H9 (cell line): ENCODE results near the gene RYR1. TPM values are rescaled to one million over a fixed set of nuclear protein-coding genes. Genes with fewer than 3 reads are reported as not detected.

Source experiments
- DNase-seq: peaks from one replicate; pipeline ENCODE4 v3.0.0-alpha.2; 2017
- H2AFZ ChIP-seq: one replicate; pipeline ENCODE4 v1.6.1; 2013; ENCODE audit warnings: mild to moderate bottlenecking, low read length, control low read depth, moderate library complexity
- H2AK5ac ChIP-seq: 2 replicates; pipeline ENCODE4 v1.6.1; 2013; ENCODE audit warnings: low read length, control low read depth, mixed read lengths; ENCODE audit not compliant: insufficient read length
- H2BK120ac ChIP-seq: one replicate; pipeline ENCODE4 v1.6.1; 2013; ENCODE audit warnings: low read depth, mild to moderate bottlenecking, low read length, control low read depth, inconsistent platforms; ENCODE audit not compliant: poor library complexity, severe bottlenecking
- H2BK12ac ChIP-seq: 2 replicates; pipeline ENCODE4 v1.6.1; 2013; ENCODE audit warnings: low read length, control low read depth, mixed read lengths, low read depth; ENCODE audit not compliant: insufficient read length
- H2BK15ac ChIP-seq: 2 replicates; pipeline ENCODE4 v1.6.1; 2013; ENCODE audit warnings: low read depth, low read length, control low read depth
- H2BK20ac ChIP-seq: one replicate; pipeline ENCODE4 v1.6.1; 2013; ENCODE audit warnings: low read depth, mild to moderate bottlenecking, low read length, control low read depth, inconsistent platforms; ENCODE audit not compliant: poor library complexity, severe bottlenecking
- H2BK5ac ChIP-seq: 2 replicates; pipeline ENCODE4 v1.6.1; 2013; ENCODE audit warnings: low read length, control low read depth, mixed read lengths; ENCODE audit not compliant: insufficient read length
- H3K14ac ChIP-seq: 2 replicates; pipeline ENCODE4 v1.6.1; 2013; ENCODE audit warnings: low read length, control low read depth; ENCODE audit not compliant: insufficient read depth
- H3K18ac ChIP-seq: 2 replicates; pipeline ENCODE4 v1.6.1; 2013; ENCODE audit warnings: low read depth, mild to moderate bottlenecking, mixed read lengths, low read length, control low read depth; ENCODE audit not compliant: insufficient read length
- H3K23ac ChIP-seq: 2 replicates; pipeline ENCODE4 v1.6.1; 2013; ENCODE audit warnings: low read length, control low read depth, mixed read lengths, low read depth; ENCODE audit not compliant: insufficient read length
- H3K23me2 ChIP-seq: 2 replicates; pipeline ENCODE4 v1.6.1; 2013; ENCODE audit warnings: low read depth, mild to moderate bottlenecking, mixed read lengths, low read length, control low read depth; ENCODE audit not compliant: insufficient read length, poor library complexity, severe bottlenecking
- H3K27ac ChIP-seq: 2 replicates; pipeline ENCODE4 v1.5.1; 2013; ENCODE audit warnings: low read length, control low read depth, mixed read lengths, low read depth; ENCODE audit not compliant: insufficient read length
- H3K27me3 ChIP-seq: 2 replicates; pipeline ENCODE4 v1.6.1; 2013; ENCODE audit warnings: low read length, control low read depth, inconsistent platforms; ENCODE audit not compliant: insufficient read depth
- H3K4ac ChIP-seq: 2 replicates; pipeline ENCODE4 v1.6.1; 2013; ENCODE audit warnings: low read depth, mild to moderate bottlenecking, control low read depth, inconsistent platforms, low read length, moderate library complexity
- H3K4me1 ChIP-seq: 2 replicates; pipeline ENCODE4 v1.6.1; 2013; ENCODE audit warnings: low read length, control low read depth, inconsistent platforms; ENCODE audit not compliant: insufficient read depth
- H3K4me2 ChIP-seq: 2 replicates; pipeline ENCODE4 v1.6.1; 2013; ENCODE audit warnings: low read length, control low read depth, mixed read lengths; ENCODE audit not compliant: insufficient read length, insufficient read depth
- H3K56ac ChIP-seq: 2 replicates; pipeline ENCODE4 v1.6.1; 2013; ENCODE audit warnings: low read depth, mild to moderate bottlenecking, mixed read lengths, low read length, control low read depth; ENCODE audit not compliant: insufficient read length
- H3K79me1 ChIP-seq: 2 replicates; pipeline ENCODE4 v1.6.1; 2013; ENCODE audit warnings: low read depth, mild to moderate bottlenecking, moderate library complexity, low read length, control low read depth, inconsistent platforms; ENCODE audit not compliant: insufficient read depth, poor library complexity, severe bottlenecking
- H3K79me2 ChIP-seq: 2 replicates; pipeline ENCODE4 v1.6.1; 2013; ENCODE audit warnings: low read length, control low read depth, inconsistent platforms; ENCODE audit not compliant: insufficient read depth
- H3K9ac ChIP-seq: 2 replicates; pipeline ENCODE4 v1.6.1; 2013; ENCODE audit warnings: low read length, control low read depth, mixed read lengths; ENCODE audit not compliant: insufficient read length; ENCODE audit errors: extremely low read depth
- H3K9me3 ChIP-seq: one replicate; pipeline ENCODE4 v1.6.1; 2013; ENCODE audit warnings: low read depth, low read length, inconsistent platforms; ENCODE audit not compliant: control insufficient read depth
- H3T11ph ChIP-seq: one replicate; pipeline ENCODE4 v1.6.1; 2013; ENCODE audit warnings: mild to moderate bottlenecking, low read length, control low read depth, inconsistent platforms
- H4K20me1 ChIP-seq: one replicate; pipeline ENCODE4 v1.6.1; 2013; ENCODE audit not compliant: control insufficient read depth, insufficient read length, insufficient read depth
- H4K5ac ChIP-seq: 2 replicates; pipeline ENCODE4 v1.6.1; 2013; ENCODE audit warnings: low read depth, mild to moderate bottlenecking, mixed read lengths, low read length, control low read depth; ENCODE audit not compliant: insufficient read length
- H4K8ac ChIP-seq: replicated peaks from 2 replicates; pipeline ENCODE4 v1.6.1; 2013; ENCODE audit warnings: low read length, control low read depth, mixed read lengths, low read depth; ENCODE audit not compliant: insufficient read length
- H4K91ac ChIP-seq: 2 replicates; pipeline ENCODE4 v1.6.1; 2013; ENCODE audit warnings: low read depth, mild to moderate bottlenecking, moderate library complexity, mixed read lengths, low read length, control low read depth; ENCODE audit not compliant: insufficient read length
- H3K27ac Mint-ChIP-seq, 3 experiments: 2 replicates in 2 of 3; 3 replicates in 1 of 3; pipeline ENCODE4 v1.8.0; 2020 to 2021; ENCODE audit warnings: mixed read lengths in 3 of 3, mild to moderate bottlenecking in 1 of 3, moderate library complexity in 1 of 3
- H3K27me3 Mint-ChIP-seq: 2 replicates; pipeline ENCODE4 v1.8.0; 2021; ENCODE audit warnings: low read depth, mild to moderate bottlenecking, moderate library complexity, mixed read lengths
- H3K36me3 Mint-ChIP-seq, 3 experiments: 2 replicates in 2 of 3; 3 replicates in 1 of 3; pipeline ENCODE4 v1.8.0; 2020 to 2021; ENCODE audit warnings: low read depth in 3 of 3, mixed read lengths in 3 of 3; ENCODE audit not compliant: insufficient read depth in 1 of 3
- H3K4me1 Mint-ChIP-seq, 2 experiments: 2 replicates each; pipeline ENCODE4 v1.8.0; 2020; ENCODE audit warnings: mixed read lengths in 2 of 2
- H3K4me3 Mint-ChIP-seq, 2 experiments: 2 replicates in 1 of 2; 3 replicates in 1 of 2; pipeline ENCODE4 v1.8.0; 2020 to 2021; ENCODE audit warnings: mild to moderate bottlenecking in 2 of 2, mixed read lengths in 2 of 2, moderate library complexity in 1 of 2
- H3K9me3 Mint-ChIP-seq, 2 experiments: 2 replicates in 1 of 2; 3 replicates in 1 of 2; pipeline ENCODE4 v1.8.0; 2020; ENCODE audit warnings: mild to moderate bottlenecking in 2 of 2, mixed read lengths in 2 of 2, moderate library complexity in 1 of 2
- CTCF ChIP-seq: fragments of 200-600 bp; sonication (generic); conservative IDR thresholded peaks from 3 replicates; pipeline ENCODE4 v1.8.0; 2021; ENCODE audit warnings: antibody characterized with exemption, mild to moderate bottlenecking
- WGBS: extraction: QIAGEN DNeasy Blood & Tissue Kit; methylation state at CpG from one replicate; pipeline ENCODE4 v1.1.7; 2013; ENCODE audit warnings: missing lambda C conversion rate, low lambda C conversion rate, mixed read lengths; ENCODE audit not compliant: insufficient read length; ENCODE audit errors: extremely low coverage; 5-methylcytosine and 5-hydroxymethylcytosine counted together
- total RNA-seq: library from RNA; stranded (reverse); gene quantifications from 2 replicates; pipeline ENCODE4 v1.2.1, GENCODE V29; 2021

Gene RYR1
- total RNA-seq, 1 experiment from 2014 or later: 8.9 TPM

- H3K4me3 Mint-ChIP-seq: no peak overlapping the region; a peak in 1 of 5 replicates
Measured at GRCh38 chr19:38399537-38399936, 34.0 kb upstream of the RYR1 start.

More at GRCh38 chr19:38399537-38399936, 34.0 kb upstream of the RYR1 start:
- Histone ChIP-seq H2BK20ac (no peak overlapping the region), H3K14ac (no peak overlapping the region), H4K20me1 (no peaks in the 10 kb centered on the region), H4K5ac (no peak overlapping the region), H3K56ac (no peak overlapping the region), H4K91ac (no peak overlapping the region), H2BK5ac (no peak overlapping the region), H3K23ac (no peak overlapping the region), H3K27me3 (peaks cover 3% of the 10 kb centered on the region; the same call in 1 of the 2 replicates), H3K23me2 (peaks cover 9% of the 10 kb centered on the region), H3T11ph (no peak overlapping the region), H2AFZ (no peak overlapping the region), H3K79me1 (no peaks in the 10 kb centered on the region), H3K18ac (no peak overlapping the region), H3K4me1 (no peaks in the 10 kb centered on the region), H3K27ac (no peak overlapping the region), H3K9me3 (no peaks in the 10 kb centered on the region), H3K4ac (no peak overlapping the region), H3K79me2 (no peaks in the 10 kb centered on the region), H2BK15ac (no peak overlapping the region), H2BK120ac (no peak overlapping the region), H2AK5ac (no peak overlapping the region), H3K9ac (no peak overlapping the region), H3K4me2 (no peak overlapping the region), H2BK12ac (no peak overlapping the region), H4K8ac (no peak overlapping the region)
- no peak for DNase-seq
- H3K27me3 Mint-ChIP-seq: peaks cover 67% of the 10 kb centered on the region
- WGBS: no CpG with 5 or more reads among the region's 1 CpG
- no peak for TF ChIP-seq CTCF
- H3K9me3 Mint-ChIP-seq: no peaks in the 10 kb centered on the region
- H3K36me3 Mint-ChIP-seq: peaks cover 9 to 13% (median 10%) of the 10 kb centered on the region in 3 experiments
- no peak overlapping the region for H3K27ac Mint-ChIP-seq
- H3K4me1 Mint-ChIP-seq: peaks cover 8 to 12% of the 10 kb centered on the region in 2 experiments
